Ascending aorta (tissue), 2 donors: ENCODE measurements around the gene TTLL1. TPM values are rescaled to one million over a fixed set of nuclear protein-coding genes. Genes with fewer than 3 reads are reported as not detected.
"Not testable (repeated sequence)": the region's sequence is repeated elsewhere in the genome, so short reads cannot be mapped to it uniquely, and the experiment has no call there.

Experiments used
- DNase-seq, 2 donors: peaks; one replicate each; pipeline ENCODE4 v3.0.0-alpha.2; 2019; ENCODE audit warnings: low spot score in 2 of 2
- H3K27ac ChIP-seq, 2 donors: fragments of 200-600 bp; sonication (generic); one replicate each; pipeline ENCODE4 v1.5.1; 2016 to 2017; ENCODE audit warnings: mild to moderate bottlenecking in 1 of 2
- H3K27me3 ChIP-seq: fragments of 200-600 bp; sonication (generic); one replicate; pipeline ENCODE4 v1.5.1; 2017
- H3K36me3 ChIP-seq, 2 donors: fragments of 200-600 bp; sonication (generic); one replicate each; pipeline ENCODE4 v1.5.1; 2016
- H3K4me1 ChIP-seq, 2 donors: fragments of 200-600 bp; sonication (generic); one replicate each; pipeline ENCODE4 v1.5.1; 2016 to 2017; ENCODE audit warnings: mild to moderate bottlenecking in 1 of 2
- H3K4me3 ChIP-seq, 2 donors: fragments of 200-600 bp; sonication (generic); one replicate each; pipeline ENCODE4 v1.5.1; 2016 to 2017; ENCODE audit warnings: mild to moderate bottlenecking in 1 of 2
- H3K9me3 ChIP-seq, 2 donors: fragments of 200-600 bp; sonication (generic); one replicate each; pipeline ENCODE4 v1.5.1; 2016
- CTCF ChIP-seq, 3 experiments: fragments of 200-600 bp in 2 of 3; fragments of 450-650 bp in 1 of 3; sonication (generic) in 2 of 3; IDR thresholded peaks; one replicate each; pipeline ENCODE4 v1.5.1; 2016 to 2019; ENCODE audit warnings: antibody characterized with exemption in 3 of 3, mild to moderate bottlenecking in 1 of 3, moderate library complexity in 1 of 3
- intact Hi-C: fragments of 100-400 bp; cut with DNase I; formaldehyde crosslinking; loops from one replicate; pipeline ENCODE4 v1.15.1; 2023
- total RNA-seq: library from RNA; depleted of rRNA; stranded (reverse); fragments of >200 nt; gene quantifications from one replicate; pipeline ENCODE4 v1.1.0, GENCODE V29; 2016

The TTLL1 gene
- total RNA-seq, 1 donor from 2014 or later = 0.21 TPM

DNA sequence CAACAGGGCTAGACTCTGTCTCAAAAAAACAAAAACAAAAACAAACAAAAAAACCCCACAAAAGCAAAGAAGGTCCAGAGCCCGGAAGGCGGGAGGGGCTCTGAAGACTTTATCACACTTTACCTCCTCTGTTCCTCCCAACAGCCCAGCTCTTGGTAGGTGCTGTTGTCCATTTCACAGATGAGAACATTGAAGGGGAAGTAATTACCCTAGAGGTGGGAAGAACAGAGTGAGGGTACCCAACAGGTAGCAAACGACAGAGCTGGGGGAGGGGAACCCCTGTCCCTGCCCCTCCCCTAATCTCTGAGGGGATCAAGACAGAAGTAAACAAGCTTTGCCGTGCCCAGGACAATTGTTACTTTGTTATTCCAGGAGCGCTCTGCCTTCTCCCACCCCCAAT lies 20.3 kb upstream of the TTLL1 start:
- no peaks in the 10 kb centered on the region for H3K9me3 ChIP-seq
- TF ChIP-seq CTCF (IDR thresholded peaks at IDR 0.05) = no peak
- peaks cover 10% of the 10 kb centered on the region in 2 donors for H3K4me1 ChIP-seq
- no peaks in the 10 kb centered on the region for H3K36me3 ChIP-seq
- no peak overlapping the region for H3K4me3 ChIP-seq
- intact Hi-C loops = no loop called here
- no peak for DNase-seq
- peaks cover 18% of the 10 kb centered on the region for H3K27me3 ChIP-seq
- H3K27ac ChIP-seq = no peak overlapping the region

DNA sequence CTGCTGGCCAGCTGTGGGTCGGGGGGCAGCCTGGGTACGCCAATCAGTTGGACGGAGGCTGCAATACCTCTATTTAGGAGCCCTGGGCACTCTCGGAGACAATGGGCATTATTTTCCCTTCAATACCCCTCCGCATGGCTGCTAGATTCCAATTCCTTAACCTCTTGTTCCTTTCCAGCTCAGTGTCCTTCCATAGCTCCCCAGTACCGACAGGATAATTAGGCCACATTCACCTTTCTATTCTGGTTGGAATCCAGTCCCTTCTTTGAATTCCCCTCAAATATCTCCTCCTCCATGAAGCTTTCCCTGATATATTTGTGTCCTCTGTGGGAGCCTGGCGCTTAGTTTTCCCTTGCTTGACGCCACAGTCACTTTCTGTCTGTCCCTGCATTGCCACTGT lies 17.1 kb upstream of the TTLL1 start:
- intact Hi-C loops = no loop called here
- Histone ChIP-seq H3K9me3 (no peaks in the 10 kb centered on the region), H3K4me1 (peaks cover 9 to 10% of the 10 kb centered on the region in 2 donors)

GRCh38 chr22:43104950-43105349 lies 15.8 kb upstream of the TTLL1 start:
- intact Hi-C loops, H3K27ac ChIP-seq, DNase-seq, H3K4me3 ChIP-seq, H3K27me3 ChIP-seq, H3K4me1 ChIP-seq, H3K9me3 ChIP-seq, H3K36me3 ChIP-seq: not testable (repeated sequence)

More for the DNA sequence above, 17.1 kb upstream of the TTLL1 start:
- DNase-seq = no peak
- H3K4me3 ChIP-seq = no peak overlapping the region
- peaks cover 12% of the 10 kb centered on the region for H3K27me3 ChIP-seq
- H3K36me3 ChIP-seq = no peaks in the 10 kb centered on the region
- no peak for TF ChIP-seq CTCF (IDR thresholded peaks at IDR 0.05)
- H3K27ac ChIP-seq = no peak overlapping the region

DNA sequence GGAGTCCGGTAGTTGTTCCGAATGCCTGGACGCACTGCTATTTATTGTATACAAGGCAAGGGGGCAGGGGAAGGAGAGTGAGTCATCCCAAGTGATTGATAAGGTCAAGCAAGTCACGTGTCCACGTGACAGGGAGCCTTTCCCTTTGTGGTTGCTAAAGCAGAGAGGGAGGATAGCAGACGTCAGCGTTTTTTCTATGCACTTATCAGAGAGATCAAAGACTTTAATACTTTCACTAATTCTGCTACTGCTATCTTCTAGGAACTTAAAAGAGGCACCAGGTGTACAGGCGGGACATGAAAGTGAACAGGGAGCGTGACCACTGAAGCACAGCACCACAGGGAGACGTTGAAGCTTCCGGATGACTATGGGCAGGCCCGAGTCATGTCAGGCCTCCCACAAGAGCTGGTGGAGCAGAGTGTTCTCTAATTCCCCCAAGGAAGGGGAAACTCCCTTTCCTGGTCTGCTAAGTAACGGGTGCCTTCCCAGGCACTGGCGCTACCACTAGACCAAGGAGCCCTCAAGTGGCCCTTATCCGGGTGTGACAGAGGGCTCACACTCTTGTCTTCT lies 14.9 kb upstream of the TTLL1 start:
- intact Hi-C loops = not testable (repeated sequence)

DNA sequence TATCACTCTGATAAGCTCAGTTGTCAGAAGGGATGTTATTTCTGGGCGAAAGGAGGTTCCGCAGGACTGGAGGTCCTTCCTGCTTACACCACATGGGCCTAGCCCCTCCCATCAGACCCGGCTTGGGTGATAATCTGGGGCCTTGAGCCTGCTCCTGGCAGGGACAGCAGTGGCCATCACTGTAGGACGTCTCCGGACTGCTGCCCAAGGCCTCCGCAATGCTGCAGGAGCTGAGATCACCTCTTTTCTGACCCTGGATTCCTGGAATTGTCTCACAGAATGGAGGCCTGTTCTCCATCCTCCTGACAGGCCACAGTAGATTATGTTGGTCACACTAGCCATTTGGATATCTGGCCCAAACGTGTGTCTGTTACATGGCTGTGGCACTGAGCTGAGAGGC lies 12.1 kb upstream of the TTLL1 start:
- H3K27me3 ChIP-seq = no peaks in the 10 kb centered on the region
- no peak for DNase-seq
- no peaks in the 10 kb centered on the region for H3K9me3 ChIP-seq
- no peak for TF ChIP-seq CTCF (IDR thresholded peaks at IDR 0.05)
- H3K36me3 ChIP-seq = no peaks in the 10 kb centered on the region
- H3K27ac ChIP-seq = no peak overlapping the region
- intact Hi-C loops = no loop called here
- no peak overlapping the region for H3K4me3 ChIP-seq
- H3K4me1 ChIP-seq = no peaks in the 10 kb centered on the region

More for the DNA sequence above, 14.9 kb upstream of the TTLL1 start:
- not testable (repeated sequence) for H3K9me3 ChIP-seq, DNase-seq, H3K27ac ChIP-seq, H3K27me3 ChIP-seq, H3K36me3 ChIP-seq, H3K4me3 ChIP-seq, H3K4me1 ChIP-seq

- DNase-seq = no peak
- H3K9me3 ChIP-seq = no peaks in the 10 kb centered on the region
- no peaks in the 10 kb centered on the region for H3K27me3 ChIP-seq
- no peaks in the 10 kb centered on the region for H3K4me1 ChIP-seq
- no peak overlapping the region for H3K4me3 ChIP-seq
- H3K36me3 ChIP-seq = no peaks in the 10 kb centered on the region
- H3K27ac ChIP-seq = no peak overlapping the region
- TF ChIP-seq CTCF (IDR thresholded peaks at IDR 0.05) = no peak
- intact Hi-C loops = no loop called here
These were observed 11.0 kb upstream of the TTLL1 start for GRCh38 chr22:43100225-43100624.

DNA sequence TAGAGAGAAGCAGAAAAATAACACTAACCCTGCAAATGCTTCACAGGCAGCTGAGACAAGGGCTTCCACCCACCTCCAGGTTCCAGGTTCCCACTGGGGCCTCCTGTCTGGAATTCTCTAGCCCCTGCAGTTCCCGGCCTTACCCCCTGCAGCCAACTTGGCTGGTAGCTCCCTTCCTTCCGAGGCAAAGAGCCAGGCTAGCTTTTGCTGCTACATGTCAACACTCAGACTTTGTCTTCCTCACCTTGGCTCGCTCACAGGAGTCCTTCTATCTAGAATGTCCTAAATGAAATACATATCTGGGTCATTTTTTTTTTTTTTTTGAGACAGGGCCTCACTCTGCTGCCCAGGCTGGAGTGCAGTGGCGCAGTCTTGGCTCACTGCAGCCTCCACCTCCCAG lies 9.9 kb upstream of the TTLL1 start:
- intact Hi-C loops = no loop called here
- H3K27me3 ChIP-seq = no peaks in the 10 kb centered on the region
- no peaks in the 10 kb centered on the region for H3K4me1 ChIP-seq
- no peaks in the 10 kb centered on the region for H3K9me3 ChIP-seq
- TF ChIP-seq CTCF (IDR thresholded peaks at IDR 0.05) = no peak
- H3K27ac ChIP-seq = no peak overlapping the region
- H3K36me3 ChIP-seq = no peaks in the 10 kb centered on the region
- H3K4me3 ChIP-seq = no peak overlapping the region
- no peak for DNase-seq
